ENCODE data around the gene STARD13.
A peak's percentile ranks its signal among the peaks of the same experiment; 100 is the strongest.

STARD13 gene

DNA sequence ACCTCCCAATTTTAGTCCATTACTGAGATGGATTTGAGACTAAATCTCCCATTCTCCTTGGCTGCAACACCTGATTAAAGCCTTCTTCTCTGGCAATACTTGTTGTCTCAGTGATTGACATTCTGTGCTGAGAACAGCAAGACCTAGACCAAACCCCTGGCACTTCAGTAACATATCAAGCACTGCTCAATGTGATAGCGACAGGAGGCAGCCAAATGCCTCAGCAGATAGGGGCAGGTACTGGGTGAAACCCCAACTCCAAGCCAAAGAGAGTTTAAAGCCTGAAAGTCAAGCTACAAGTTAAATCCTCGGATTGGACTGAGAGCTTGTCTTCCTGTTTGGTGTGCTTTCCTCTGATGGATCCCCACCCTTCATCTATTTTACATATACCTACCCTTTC lies 52.7 kb downstream of the STARD13 start:
- DNase-seq: no peak
- H3K4me1 Mint-ChIP-seq: peaks cover 7% of the 10 kb centered on the region
- H3K4me3 Mint-ChIP-seq: no peak overlapping the region
- H3K9me3 Mint-ChIP-seq: peaks cover 5 to 7% of the 10 kb centered on the region in 2 donors
- no peak overlapping the region for H3K27ac Mint-ChIP-seq
- peaks cover 9% of the 10 kb centered on the region for H3K27me3 Mint-ChIP-seq
- ATAC-seq: no peak

DNA sequence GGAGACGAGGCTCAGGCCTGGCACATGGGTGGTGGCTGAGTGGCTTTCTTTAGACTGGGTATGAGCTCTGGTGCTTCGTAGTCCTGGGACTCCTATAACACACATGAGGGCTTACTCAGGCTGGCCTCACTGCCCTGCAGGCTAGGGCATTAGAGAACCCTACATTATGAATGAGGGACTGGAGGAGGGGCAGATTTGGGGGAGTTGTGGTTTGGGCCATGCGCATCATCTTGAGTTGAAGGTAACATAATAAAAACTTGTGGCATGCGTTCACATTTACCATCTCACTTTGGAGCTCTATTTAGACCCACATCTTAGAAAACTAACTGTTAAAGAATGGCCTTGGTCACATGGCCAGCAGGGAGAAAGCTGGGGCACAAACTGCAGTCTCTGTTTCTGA lies 54.2 kb downstream of the STARD13 start:
- Mint-ChIP-seq H3K27ac (no peak overlapping the region), H3K4me3 (no peak overlapping the region), H3K4me1 (peaks cover 7% of the 10 kb centered on the region), H3K27me3 (no peaks in the 10 kb centered on the region), H3K9me3 (peaks cover 5 to 7% of the 10 kb centered on the region in 2 donors)
- ATAC-seq (no peak), DNase-seq (no peak)

DNA sequence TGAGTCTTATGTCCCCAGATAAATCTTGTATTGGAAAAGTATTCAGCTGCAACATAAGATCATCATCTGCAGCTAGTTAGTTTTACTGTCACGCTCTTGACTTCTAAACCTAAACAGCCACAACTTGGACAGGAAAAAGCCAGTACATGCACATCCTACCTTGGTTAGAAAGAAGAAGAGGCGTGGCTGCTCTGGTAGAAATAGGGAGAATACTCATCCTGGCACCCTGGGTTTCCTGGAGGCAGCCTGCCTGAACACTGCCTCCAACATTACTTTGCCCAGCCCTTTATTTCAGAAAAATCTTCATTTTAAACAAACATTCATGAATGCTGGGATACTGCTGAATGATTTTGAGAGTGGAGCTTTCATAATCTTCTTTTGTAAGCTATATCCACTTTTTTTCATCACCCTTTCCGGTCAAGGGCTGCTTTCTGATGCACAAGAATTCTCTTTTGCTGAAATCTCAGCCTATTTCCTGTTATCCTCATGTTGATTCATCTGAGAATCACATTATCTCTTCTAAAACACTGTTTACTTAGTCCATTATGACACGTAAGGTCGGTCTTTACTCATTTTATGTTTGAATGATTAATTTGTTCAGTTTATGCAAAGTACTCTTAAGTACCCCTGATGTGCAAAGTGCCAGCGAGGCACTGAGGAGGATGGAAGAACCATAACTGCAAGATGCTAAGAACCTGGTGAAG lies 55.2 kb downstream of the STARD13 start:
- DNase-seq (no peak), ATAC-seq (no peak)
- Mint-ChIP-seq H3K4me3 (no peak overlapping the region), H3K27me3 (no peaks in the 10 kb centered on the region), H3K27ac (no peak overlapping the region), H3K4me1 (peaks cover 7% of the 10 kb centered on the region), H3K9me3 (peaks cover 5 to 7% of the 10 kb centered on the region in 2 donors)

DNA sequence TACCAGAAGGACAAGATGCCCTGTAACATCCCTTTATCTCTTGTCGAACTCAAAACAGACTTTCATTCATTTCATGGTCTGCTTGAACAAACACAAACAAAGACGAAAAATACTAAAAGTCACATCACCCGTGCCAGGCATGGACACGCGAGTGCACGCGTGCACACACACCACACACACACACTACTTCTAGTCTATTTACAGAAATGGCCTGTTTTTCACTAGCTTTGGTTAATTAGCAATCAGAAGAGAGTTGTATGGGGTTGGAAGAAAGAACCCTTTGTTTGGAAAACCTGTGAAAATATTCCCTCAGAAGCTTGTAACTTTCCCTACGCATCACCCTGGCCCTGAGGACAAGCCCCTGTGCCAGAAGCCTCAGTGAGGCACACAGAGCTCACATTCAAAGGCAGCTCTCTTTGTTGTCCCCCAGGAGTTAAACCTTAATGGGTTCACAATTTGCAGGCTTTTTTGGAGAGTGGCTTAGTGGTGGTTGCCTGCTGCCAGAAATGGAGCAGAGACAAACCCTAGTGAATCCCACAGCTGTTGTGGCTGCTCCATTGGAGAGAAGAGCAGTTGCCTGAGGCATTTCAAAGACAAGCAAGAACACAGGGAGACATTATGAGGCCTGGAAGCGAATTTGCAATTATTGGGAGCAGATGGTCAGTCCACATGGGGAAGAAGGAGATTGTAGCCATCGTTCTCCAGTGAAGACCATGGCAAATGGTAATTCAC lies 55.9 kb downstream of the STARD13 start:
- Mint-ChIP-seq H3K4me1 (peaks cover 7% of the 10 kb centered on the region), H3K9me3 (peaks cover 5 to 7% of the 10 kb centered on the region in 2 donors), H3K27me3 (no peaks in the 10 kb centered on the region), H3K27ac (peak overlapping the region in 1 of 2 donors; percentile 40), H3K4me3 (no peak overlapping the region)
- no peak for ATAC-seq
- no peak for DNase-seq

DNA sequence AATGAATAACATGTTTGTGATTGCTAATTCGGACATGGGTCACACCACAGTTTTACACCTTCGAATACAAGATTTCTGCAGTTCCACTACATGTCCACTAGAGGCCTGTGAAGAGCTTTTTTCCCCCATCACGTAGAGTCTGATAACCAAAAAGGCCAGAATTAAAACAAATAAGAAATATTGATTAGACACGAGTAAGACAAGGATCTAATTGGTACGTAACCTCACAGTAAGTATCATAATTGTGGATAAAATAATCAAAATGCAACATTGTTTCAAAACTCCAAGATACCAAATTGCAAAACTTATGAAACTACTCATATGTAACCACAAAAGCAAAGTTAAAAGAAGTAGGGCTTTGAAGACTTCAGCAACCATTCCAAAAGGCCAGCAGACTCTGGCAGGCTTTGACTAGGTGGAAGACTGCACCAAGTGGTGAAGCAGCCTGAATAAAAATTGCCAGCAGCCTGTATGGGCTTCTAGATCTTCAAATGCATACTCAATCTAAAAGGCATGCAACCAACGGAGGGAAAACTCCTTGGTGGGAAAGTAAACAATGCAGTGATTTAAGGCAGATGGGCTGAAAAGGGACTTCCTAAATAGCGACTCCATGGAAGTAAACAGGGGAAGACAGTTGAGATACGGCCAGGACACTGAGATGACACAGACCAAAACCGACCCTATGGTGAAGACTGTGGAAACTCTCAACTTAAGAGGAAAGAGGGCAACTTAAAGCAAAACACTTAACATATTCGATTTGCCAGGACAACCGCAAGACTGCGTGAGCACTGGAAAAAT lies 56.7 kb downstream of the STARD13 start:
- ATAC-seq: peak; percentile 60
- peaks cover 5 to 7% of the 10 kb centered on the region in 2 donors for H3K9me3 Mint-ChIP-seq
- no peak overlapping the region for H3K27ac Mint-ChIP-seq
- peak in 1 of 2 donors; percentile 14 for DNase-seq
- H3K4me1 Mint-ChIP-seq: peaks cover 7% of the 10 kb centered on the region
- no peaks in the 10 kb centered on the region for H3K27me3 Mint-ChIP-seq
- no peak overlapping the region for H3K4me3 Mint-ChIP-seq

DNA sequence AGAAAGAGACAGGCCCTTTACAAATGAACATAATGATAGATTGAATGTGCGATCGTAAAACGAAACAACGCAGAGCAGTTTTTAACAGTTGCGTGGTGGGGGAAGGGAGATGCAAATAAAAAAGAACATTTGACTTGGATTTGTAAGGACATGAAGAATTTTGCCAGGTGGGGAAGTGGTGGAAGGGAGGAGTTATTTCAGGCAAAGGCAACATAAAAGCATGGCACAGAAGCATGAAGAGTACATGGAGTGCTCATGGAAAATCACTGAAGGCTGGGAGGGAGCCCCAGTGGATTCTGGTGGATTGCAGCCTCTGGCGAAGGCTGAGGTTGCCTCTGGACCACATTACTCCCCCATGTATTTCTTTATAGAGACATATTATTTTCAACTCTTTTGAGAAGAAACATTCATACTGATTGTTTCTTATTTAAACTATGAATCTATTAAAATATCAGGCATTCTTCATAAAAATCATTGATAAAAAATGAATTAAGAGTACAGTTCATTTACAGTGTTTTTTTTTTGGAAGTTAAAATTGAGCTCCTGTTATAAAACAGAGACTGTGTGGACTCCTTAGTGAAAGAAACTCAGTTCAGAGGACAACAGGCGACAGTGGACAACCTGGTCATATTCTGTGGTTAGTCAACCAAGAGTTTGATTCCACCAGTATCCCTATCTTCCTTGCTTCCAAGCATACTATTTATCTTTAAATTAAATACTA lies 57.5 kb downstream of the STARD13 start:
- no peak overlapping the region for H3K4me3 Mint-ChIP-seq
- ATAC-seq (no peak), DNase-seq (no peak)
- no peak overlapping the region for H3K27ac Mint-ChIP-seq
- H3K27me3 Mint-ChIP-seq: no peaks in the 10 kb centered on the region
- peaks cover 5 to 7% of the 10 kb centered on the region in 2 donors for H3K9me3 Mint-ChIP-seq
- peaks cover 7% of the 10 kb centered on the region for H3K4me1 Mint-ChIP-seq

DNA sequence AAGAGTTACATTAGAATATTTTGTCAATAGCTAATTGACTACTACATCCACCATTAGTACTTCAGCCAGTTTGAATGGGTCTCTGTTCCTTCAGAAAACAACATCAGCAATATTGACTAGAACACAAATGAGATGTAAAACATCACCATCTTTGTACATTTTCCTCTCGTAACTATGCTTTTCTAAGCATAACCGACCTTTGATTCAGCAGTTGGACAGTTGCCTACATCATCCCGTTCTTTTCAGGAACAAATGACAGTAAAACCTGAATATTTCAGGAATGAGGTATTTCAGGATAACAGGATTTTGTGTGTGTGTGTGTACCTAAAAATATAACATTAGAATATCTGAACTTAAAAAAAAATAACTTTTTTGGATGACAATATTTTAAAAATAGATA lies 60.9 kb downstream of the STARD13 start:
- DNase-seq (no peak), ATAC-seq (no peak)
- H3K4me1 Mint-ChIP-seq: peaks cover 7% of the 10 kb centered on the region
- H3K27ac Mint-ChIP-seq: no peak overlapping the region
- H3K27me3 Mint-ChIP-seq: no peaks in the 10 kb centered on the region
- no peaks in the 10 kb centered on the region for H3K9me3 Mint-ChIP-seq
- H3K4me3 Mint-ChIP-seq: no peak overlapping the region

DNA sequence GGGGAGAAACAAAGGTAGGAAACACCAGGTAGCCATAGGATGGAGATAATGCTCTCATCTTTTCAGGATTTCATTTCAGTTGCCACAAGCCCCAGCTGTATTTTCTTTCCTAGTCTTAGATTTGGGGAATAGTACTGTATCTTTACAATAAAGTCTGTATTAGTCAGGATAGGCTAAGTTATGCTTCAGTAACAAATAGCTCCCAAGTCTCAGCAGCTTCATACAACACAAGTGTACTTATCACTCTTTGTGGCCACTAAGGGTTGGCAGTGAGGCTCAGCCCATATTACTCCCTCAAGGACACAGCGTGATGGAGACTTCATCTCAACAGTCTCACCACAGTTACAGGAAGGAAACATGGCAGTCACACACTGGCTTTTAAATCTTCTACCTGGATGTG lies 61.4 kb downstream of the STARD13 start:
- Mint-ChIP-seq H3K4me1 (peaks cover 7% of the 10 kb centered on the region), H3K9me3 (no peaks in the 10 kb centered on the region), H3K27me3 (no peaks in the 10 kb centered on the region), H3K27ac (no peak overlapping the region), H3K4me3 (no peak overlapping the region)
- ATAC-seq (no peak), DNase-seq (no peak)

DNA sequence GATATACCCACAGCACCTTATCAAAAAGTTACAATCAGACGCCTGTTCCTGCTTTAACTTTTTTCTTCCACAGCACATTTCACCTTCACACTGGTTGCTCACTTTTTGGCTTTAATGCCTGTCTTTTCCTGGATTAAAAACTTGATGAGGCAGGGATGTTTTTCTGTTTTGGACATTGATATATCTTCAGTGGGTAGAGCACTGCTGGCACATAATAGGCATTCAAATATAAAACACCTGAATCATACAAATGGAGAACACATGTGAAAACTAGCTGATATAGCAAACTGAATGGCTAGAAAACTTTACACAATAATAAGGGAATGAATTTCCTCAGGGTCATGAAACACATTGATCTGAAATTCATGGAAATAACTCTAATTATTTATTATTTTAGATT lies 65.6 kb downstream of the STARD13 start:
- DNase-seq (no peak), ATAC-seq (no peak)
- no peaks in the 10 kb centered on the region for H3K4me1 Mint-ChIP-seq
- H3K4me3 Mint-ChIP-seq: no peak overlapping the region
- peaks cover 7% of the 10 kb centered on the region for H3K27me3 Mint-ChIP-seq
- no peaks in the 10 kb centered on the region for H3K9me3 Mint-ChIP-seq
- no peak overlapping the region for H3K27ac Mint-ChIP-seq

DNA sequence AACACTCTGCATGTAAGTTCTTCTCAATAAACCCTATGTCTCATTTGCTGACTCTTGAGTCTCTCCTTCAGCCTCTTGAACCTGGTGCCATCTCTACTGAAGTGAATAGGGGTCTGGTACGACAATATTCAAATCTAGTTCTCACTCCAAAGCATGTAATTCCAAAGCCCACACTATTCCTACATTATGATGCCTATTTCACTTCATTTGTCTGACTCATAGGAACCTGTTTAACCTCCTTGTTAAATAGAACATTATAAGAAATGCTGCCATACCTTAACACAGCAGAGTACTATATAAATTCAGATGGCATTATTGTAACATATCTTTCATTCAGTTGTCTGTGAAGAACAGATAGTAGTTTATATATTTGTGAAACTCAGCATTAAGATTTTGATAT lies 67.1 kb downstream of the STARD13 start:
- Mint-ChIP-seq H3K27ac (no peak overlapping the region), H3K4me3 (no peak overlapping the region), H3K27me3 (peaks cover 8% of the 10 kb centered on the region), H3K4me1 (no peaks in the 10 kb centered on the region), H3K9me3 (no peaks in the 10 kb centered on the region)
- DNase-seq (no peak), ATAC-seq (no peak)

DNA sequence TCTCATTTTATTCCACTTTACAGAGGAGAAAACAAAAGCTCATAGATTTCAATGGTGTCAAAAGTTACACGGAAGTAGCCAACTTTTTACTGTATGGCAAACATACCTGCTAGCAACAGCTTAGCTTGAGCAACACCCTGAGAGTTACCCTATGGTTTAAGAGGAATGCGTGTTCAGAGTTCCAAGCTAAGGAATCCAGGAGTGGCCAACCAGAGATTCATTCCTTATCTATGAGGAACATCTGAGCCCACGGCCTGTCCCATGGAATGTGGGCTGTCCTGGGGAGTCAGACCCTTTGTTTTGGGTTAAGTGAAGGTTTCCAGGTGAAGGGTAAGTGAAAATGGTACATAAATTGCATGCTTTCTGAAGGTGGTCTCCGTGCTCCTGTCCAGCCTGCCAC lies 67.5 kb downstream of the STARD13 start:
- Mint-ChIP-seq H3K4me3 (no peak overlapping the region), H3K4me1 (no peaks in the 10 kb centered on the region), H3K9me3 (no peaks in the 10 kb centered on the region), H3K27ac (no peak overlapping the region), H3K27me3 (peaks cover 12% of the 10 kb centered on the region)
- DNase-seq: no peak
- ATAC-seq: no peak

DNA sequence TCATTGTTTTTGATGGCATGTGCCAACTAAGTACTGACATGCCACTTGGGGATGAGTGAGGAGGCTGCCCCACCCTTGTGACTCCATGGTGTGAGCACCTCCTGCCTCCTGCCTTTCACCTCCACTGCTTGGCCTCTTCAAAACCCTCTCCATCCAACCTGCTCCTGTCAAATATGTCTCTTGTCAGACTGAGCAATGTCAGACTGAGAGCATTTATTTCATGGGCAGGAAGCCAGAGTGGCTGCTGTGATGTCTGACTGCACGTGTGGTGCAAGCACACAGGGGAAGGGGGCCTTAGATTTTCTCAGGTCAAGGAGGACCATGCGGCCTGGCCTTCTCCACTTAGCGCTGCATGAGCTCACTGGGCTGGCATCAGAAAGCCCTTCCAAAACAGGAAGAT lies 68.3 kb downstream of the STARD13 start:
- no peak for DNase-seq
- Mint-ChIP-seq H3K4me3 (no peak overlapping the region), H3K4me1 (no peaks in the 10 kb centered on the region), H3K9me3 (no peaks in the 10 kb centered on the region), H3K27me3 (peaks cover 15% of the 10 kb centered on the region), H3K27ac (no peak overlapping the region)
- ATAC-seq: no peak

DNA sequence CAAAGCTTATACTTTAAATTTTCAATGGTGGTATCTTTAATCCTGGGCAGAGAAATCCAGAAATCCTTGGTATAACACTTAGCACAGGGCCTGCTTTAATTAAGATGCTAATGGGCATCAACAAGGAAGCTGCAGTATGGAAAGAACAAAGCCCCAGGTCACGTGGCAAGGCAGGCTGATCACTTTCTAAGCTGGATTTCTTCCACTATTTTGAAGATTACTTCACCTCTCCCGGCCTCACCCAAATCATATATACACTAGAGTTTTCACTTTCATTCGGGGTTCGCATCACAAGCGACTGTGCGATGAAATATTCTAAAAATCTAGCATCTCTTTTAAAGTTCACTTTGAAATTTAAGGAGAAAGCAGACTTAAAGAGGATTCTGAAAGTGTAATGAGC lies 71.8 kb downstream of the STARD13 start:
- H3K9me3 Mint-ChIP-seq: no peaks in the 10 kb centered on the region
- no peak overlapping the region for H3K4me3 Mint-ChIP-seq
- ATAC-seq (no peak), DNase-seq (no peak)
- H3K4me1 Mint-ChIP-seq: no peaks in the 10 kb centered on the region
- H3K27me3 Mint-ChIP-seq: peaks cover 27% of the 10 kb centered on the region
- H3K27ac Mint-ChIP-seq: no peak overlapping the region

DNA sequence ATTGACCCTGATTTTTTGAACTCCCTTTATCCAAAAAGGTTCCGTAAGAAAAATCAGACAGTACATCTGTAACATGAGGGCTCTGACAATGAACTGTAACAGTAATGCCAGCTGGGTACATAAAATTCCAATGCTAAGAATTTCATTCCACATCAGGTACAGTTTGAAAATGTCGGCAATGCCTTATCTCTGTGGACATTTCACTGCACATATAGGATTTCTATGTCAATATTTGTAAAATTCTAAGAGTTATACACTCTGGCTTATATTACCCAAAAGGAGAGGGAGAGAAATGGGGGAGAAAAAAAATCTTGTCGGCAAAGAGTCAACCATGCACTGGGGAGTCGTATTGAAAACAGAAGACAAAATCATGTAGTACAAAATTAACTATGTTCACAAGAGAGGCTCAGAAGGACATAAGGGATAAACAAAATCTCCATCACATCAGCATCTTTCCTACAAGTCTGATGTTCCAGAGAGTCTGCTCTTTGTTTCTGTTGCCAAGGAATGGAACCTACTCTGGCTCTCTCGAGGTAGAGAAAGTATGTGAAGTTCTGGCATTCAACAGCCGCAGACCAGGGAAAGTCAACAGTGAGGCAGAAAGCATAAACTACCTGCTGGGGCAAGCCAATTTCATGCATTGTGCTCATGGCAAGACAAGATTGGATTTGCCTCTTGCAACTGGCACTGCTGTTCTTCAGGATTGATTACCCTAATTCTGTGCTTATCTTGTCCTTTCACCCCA lies 72.4 kb downstream of the STARD13 start:
- Mint-ChIP-seq H3K4me3 (no peak overlapping the region), H3K27me3 (peaks cover 33% of the 10 kb centered on the region), H3K9me3 (no peaks in the 10 kb centered on the region), H3K4me1 (peaks cover 2% of the 10 kb centered on the region), H3K27ac (no peak overlapping the region)
- no peak for ATAC-seq
- DNase-seq: no peak

DNA sequence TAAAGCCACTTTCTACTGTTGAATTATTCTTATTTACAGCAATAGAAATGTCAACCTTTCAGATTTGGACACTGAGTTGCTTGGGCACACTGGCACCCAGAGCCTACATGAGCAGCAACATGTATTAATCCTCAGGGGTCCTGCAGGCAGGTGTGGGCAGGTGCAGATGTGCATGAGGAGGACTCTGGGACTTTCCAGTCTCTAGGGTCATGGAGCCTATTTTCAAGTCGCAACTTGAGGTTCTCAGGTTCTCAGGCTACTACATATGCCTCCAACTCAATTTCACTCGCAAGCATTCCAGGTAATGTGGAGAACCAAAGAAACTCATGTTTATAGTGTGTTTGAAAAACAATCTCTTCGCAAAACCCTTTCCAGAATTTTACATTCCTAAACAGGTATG lies 73.2 kb downstream of the STARD13 start:
- DNase-seq: no peak
- Mint-ChIP-seq H3K27me3 (peaks cover 38% of the 10 kb centered on the region), H3K27ac (no peak overlapping the region), H3K9me3 (no peaks in the 10 kb centered on the region), H3K4me1 (peaks cover 10% of the 10 kb centered on the region), H3K4me3 (no peak overlapping the region)
- ATAC-seq: no peak
